ENCODE data around the gene DSN1. TPM values are rescaled to one million over a fixed set of nuclear protein-coding genes. Genes with fewer than 3 reads are reported as not detected.

DSN1 gene
- total RNA-seq, 1 donor from 2014 or later, result 24.0 TPM

DNA sequence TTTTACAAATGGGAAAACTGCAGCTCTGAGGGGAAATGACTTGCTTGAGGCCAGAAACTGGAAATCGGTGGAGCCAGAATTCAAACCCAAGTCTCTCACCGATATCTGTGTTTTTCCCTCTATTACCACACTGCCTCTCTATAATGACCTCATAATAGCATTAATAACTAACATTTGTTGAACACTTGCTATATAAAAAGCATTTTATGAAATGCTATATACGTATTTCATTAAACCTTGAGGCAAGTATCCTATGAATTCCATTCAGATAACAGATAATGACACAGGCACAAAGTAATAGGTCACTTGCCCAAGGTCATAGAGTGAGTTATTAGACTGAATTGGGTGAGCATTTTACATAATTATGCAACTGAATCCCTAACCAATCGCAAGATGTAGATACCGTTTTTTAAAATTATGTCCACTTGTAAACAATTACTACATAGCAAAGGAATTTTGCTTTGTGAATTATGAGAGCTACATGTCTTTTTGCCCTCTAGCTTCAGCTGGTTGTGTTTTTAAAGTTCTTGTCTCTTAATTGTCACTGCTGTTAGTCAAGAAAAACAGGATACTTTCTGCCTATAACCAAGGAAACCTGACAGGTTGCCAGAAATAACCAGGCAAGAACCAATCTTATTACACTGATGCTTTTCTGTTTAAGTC lies 4.7 kb downstream of the DSN1 start:
- no peak overlapping the region for H3K27ac Mint-ChIP-seq
- H3K27me3 Mint-ChIP-seq (ENCODE audit: low read depth), result no peaks in the 10 kb centered on the region
- intact Hi-C loops (cut with micrococcal nuclease), result no loop called here

DNA sequence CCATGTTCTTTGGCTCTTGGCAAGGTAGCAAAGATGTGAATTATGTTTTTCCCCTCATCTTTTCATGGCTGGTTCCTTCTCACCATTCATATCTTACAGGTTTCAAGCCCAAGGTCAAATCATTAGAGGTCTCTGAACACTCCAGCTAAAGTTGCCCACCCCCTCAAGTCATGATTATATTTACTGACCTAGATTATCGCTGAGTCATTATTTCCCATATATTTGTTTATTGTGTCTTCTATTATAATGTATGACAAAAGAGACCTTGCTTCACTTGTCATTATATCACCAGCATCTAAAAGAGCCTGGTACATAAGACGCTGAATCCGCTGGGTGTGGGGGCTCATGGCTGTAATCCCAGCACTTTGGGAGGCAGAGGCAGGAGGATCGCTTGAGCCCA lies 12.4 kb downstream of the DSN1 start:
- Mint-ChIP-seq H3K4me3 (ENCODE audit: low read depth) (no peak overlapping the region), H3K27ac (no peak overlapping the region)

More for the DNA sequence above, 4.7 kb downstream of the DSN1 start:
- Mint-ChIP-seq H3K4me1 (ENCODE audit: low read depth) (peaks cover 26% of the 10 kb centered on the region), H3K4me3 (ENCODE audit: low read depth) (no peak overlapping the region), H3K36me3 (ENCODE audit: low read depth) (peaks cover 28% of the 10 kb centered on the region), H3K9me3 (no peaks in the 10 kb centered on the region)
- no peak for DNase-seq (ENCODE audit: low spot score)

GRCh38 chr20:36760647-36761046 lies 12.9 kb downstream of the DSN1 start:
- no peak for DNase-seq (ENCODE audit: low spot score)
- intact Hi-C loops (cut with micrococcal nuclease), result no loop called here
- Mint-ChIP-seq H3K4me1 (ENCODE audit: low read depth) (peaks cover 9% of the 10 kb centered on the region), H3K27me3 (ENCODE audit: low read depth) (no peaks in the 10 kb centered on the region), H3K27ac (no peak overlapping the region), H3K4me3 (ENCODE audit: low read depth) (no peak overlapping the region), H3K9me3 (no peaks in the 10 kb centered on the region), H3K36me3 (ENCODE audit: low read depth) (peaks cover 43% of the 10 kb centered on the region)

More for the DNA sequence above, 12.4 kb downstream of the DSN1 start:
- H3K27me3 Mint-ChIP-seq (ENCODE audit: low read depth), result no peaks in the 10 kb centered on the region
- peaks cover 40% of the 10 kb centered on the region for H3K36me3 Mint-ChIP-seq (ENCODE audit: low read depth)
- intact Hi-C loops (cut with micrococcal nuclease), result no loop called here
- no peak for DNase-seq (ENCODE audit: low spot score)
- H3K4me1 Mint-ChIP-seq (ENCODE audit: low read depth), result peaks cover 9% of the 10 kb centered on the region
- no peaks in the 10 kb centered on the region for H3K9me3 Mint-ChIP-seq

DNA sequence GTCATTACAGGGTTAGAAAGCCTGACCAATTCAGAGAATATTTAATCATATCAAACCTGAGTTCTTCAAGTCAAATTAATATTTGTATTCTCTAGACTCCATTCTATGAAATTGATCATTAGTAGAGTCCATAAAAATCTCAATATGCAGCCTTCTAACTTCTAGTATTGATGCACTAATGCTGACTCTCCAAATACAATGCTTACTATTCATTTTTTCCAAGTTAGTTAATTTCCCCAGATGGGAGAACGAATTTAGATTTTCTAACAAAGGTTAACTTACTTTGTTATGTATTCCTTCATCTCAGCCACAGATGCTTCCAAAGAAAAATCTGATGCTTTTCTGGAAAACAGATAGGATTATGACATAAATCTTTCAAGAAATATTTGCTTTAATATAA lies 15.3 kb downstream of the DSN1 start:
- Mint-ChIP-seq H3K4me3 (ENCODE audit: low read depth) (no peak overlapping the region), H3K36me3 (ENCODE audit: low read depth) (peaks cover 51% of the 10 kb centered on the region), H3K27ac (no peak overlapping the region), H3K9me3 (no peaks in the 10 kb centered on the region), H3K27me3 (ENCODE audit: low read depth) (no peaks in the 10 kb centered on the region), H3K4me1 (ENCODE audit: low read depth) (peaks cover 13% of the 10 kb centered on the region)
- intact Hi-C loops (cut with micrococcal nuclease), result loop anchor here (10.0 kb wide), 1 partner anchor 113 kb away; the partner anchor contains the start of gene SLA2
- no peak for DNase-seq (ENCODE audit: low spot score)

- Mint-ChIP-seq H3K4me3 (ENCODE audit: low read depth) (no peak overlapping the region), H3K4me1 (ENCODE audit: low read depth) (peaks cover 13% of the 10 kb centered on the region), H3K9me3 (no peaks in the 10 kb centered on the region), H3K27ac (no peak overlapping the region), H3K36me3 (ENCODE audit: low read depth) (peaks cover 68% of the 10 kb centered on the region), H3K27me3 (ENCODE audit: low read depth) (no peaks in the 10 kb centered on the region)
- intact Hi-C loops (cut with micrococcal nuclease), result loop anchor here (10.0 kb wide), 1 partner anchor 112 kb away; the partner anchor contains the start of gene SLA2
- no peak for DNase-seq (ENCODE audit: low spot score)
Observed at GRCh38 chr20:36756496-36756895, 17.1 kb downstream of the DSN1 start.

DNA sequence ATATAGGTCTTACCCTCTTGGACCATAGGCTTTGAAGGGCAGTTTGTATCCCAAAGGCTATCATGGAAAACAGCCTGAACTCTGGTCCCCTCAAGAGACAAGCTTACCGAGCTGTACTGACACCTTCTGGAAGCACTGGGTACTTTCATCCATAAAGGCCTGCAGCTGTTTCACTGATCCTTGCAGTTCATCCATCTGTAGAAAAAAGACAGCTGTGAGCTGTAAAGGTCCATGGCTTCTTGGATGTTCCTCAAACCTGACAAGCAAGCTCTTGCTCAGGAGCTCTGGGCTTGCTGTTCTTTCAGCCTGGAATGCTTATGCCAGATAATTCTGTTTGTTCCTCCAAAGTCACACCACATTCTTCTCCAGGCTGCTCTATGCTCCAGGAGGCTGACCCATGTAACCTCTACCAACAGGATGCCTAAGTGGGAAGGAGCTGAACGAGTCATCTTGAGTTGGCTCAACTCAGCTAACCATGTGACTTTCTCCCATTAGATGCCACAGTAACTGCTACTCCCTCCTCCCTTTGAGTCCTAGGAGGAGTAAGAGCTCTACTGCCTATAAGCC lies 18.8 kb downstream of the DSN1 start:
- intact Hi-C loops (cut with micrococcal nuclease), result loop anchor here (10.0 kb wide), 1 partner anchor 110 kb away; the partner anchor contains the start of gene SLA2
- Mint-ChIP-seq H3K36me3 (ENCODE audit: low read depth) (peaks cover 64% of the 10 kb centered on the region), H3K27ac (no peak overlapping the region), H3K4me1 (ENCODE audit: low read depth) (peaks cover 10% of the 10 kb centered on the region), H3K9me3 (no peaks in the 10 kb centered on the region), H3K27me3 (ENCODE audit: low read depth) (no peaks in the 10 kb centered on the region), H3K4me3 (ENCODE audit: low read depth) (no peak overlapping the region)
- peak; percentile 31 for DNase-seq (ENCODE audit: low spot score)

DNA sequence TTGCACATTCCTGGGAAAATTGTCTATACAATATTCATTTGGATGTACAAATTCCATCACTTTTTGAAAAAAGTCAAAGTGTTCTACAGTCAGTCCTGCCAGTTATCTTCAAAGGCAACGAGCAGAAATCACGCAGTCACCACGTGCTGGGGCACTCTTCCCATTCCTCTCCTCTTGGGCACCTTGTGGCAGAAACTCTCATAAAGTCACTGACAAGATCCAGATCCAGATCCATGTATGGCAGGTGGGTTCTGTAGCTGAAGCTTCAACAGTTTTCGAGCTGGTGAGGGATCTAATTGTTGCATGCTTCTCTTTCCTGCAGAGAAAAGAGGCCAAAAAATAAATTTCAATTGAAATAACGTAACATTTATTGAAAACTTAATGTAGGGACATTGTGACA lies 21.0 kb downstream of the DSN1 start:
- no peak for DNase-seq (ENCODE audit: low spot score)
- Mint-ChIP-seq H3K27me3 (ENCODE audit: low read depth) (no peaks in the 10 kb centered on the region), H3K9me3 (no peaks in the 10 kb centered on the region), H3K4me3 (ENCODE audit: low read depth) (no peak overlapping the region), H3K27ac (no peak overlapping the region), H3K36me3 (ENCODE audit: low read depth) (peaks cover 56% of the 10 kb centered on the region), H3K4me1 (ENCODE audit: low read depth) (peaks cover 6% of the 10 kb centered on the region)
- intact Hi-C loops (cut with micrococcal nuclease), result loop anchor here (10.0 kb wide), 1 partner anchor 108 kb away; the partner anchor contains the start of gene SLA2

GRCh38 chr20:36745927-36746659 lies 27.5 kb downstream of the DSN1 start, which contains the start of gene NDRG3:
NDRG3 (minus strand) TSS chr20:36746090; CDS start chr20:36721735, 24,355 bp downstream.
- H3K27ac Mint-ChIP-seq, result peak within 1 kb of the TSS; percentile 72
- peak within 1 kb of the TSS; percentile 85 for H3K4me3 Mint-ChIP-seq (ENCODE audit: low read depth)
- H3K27me3 Mint-ChIP-seq (ENCODE audit: low read depth), result no peaks in the 10 kb centered on the region
- intact Hi-C loops (cut with micrococcal nuclease), result loop anchor here (2.0 kb wide), 1 partner anchor 27 kb away; the partner anchor contains the start of gene DSN1
- H3K36me3 Mint-ChIP-seq (ENCODE audit: low read depth), result peaks cover 5% of the 10 kb centered on the region
- DNase-seq (ENCODE audit: low spot score), result peak; percentile 90
- H3K4me1 Mint-ChIP-seq (ENCODE audit: low read depth), result peaks cover 24% of the 10 kb centered on the region
- no peaks in the 10 kb centered on the region for H3K9me3 Mint-ChIP-seq

GRCh38 chr20:36745234-36745926 lies 28.2 kb downstream of the DSN1 start:
- H3K9me3 Mint-ChIP-seq, result no peaks in the 10 kb centered on the region
- H3K27me3 Mint-ChIP-seq (ENCODE audit: low read depth), result no peaks in the 10 kb centered on the region
- H3K4me3 Mint-ChIP-seq (ENCODE audit: low read depth), result peak overlapping the region; percentile 85
- peaks cover 26% of the 10 kb centered on the region for H3K4me1 Mint-ChIP-seq (ENCODE audit: low read depth)
- H3K36me3 Mint-ChIP-seq (ENCODE audit: low read depth), result no peaks in the 10 kb centered on the region
- no peak for DNase-seq (ENCODE audit: low spot score)
- intact Hi-C loops (cut with micrococcal nuclease), result no loop called here
- H3K27ac Mint-ChIP-seq, result peak overlapping the region; percentile 43

GRCh38 chr20:36744764-36745191 lies 28.8 kb downstream of the DSN1 start:
- peaks cover 26% of the 10 kb centered on the region for H3K4me1 Mint-ChIP-seq (ENCODE audit: low read depth)
- no peaks in the 10 kb centered on the region for H3K27me3 Mint-ChIP-seq (ENCODE audit: low read depth)
- H3K36me3 Mint-ChIP-seq (ENCODE audit: low read depth), result no peaks in the 10 kb centered on the region
- H3K27ac Mint-ChIP-seq, result no peak overlapping the region
- peak overlapping the region; percentile 85 for H3K4me3 Mint-ChIP-seq (ENCODE audit: low read depth)
- intact Hi-C loops (cut with micrococcal nuclease), result no loop called here
- DNase-seq (ENCODE audit: low spot score), result no peak
- H3K9me3 Mint-ChIP-seq, result no peaks in the 10 kb centered on the region

- H3K27ac Mint-ChIP-seq, result no peak overlapping the region
- peaks cover 26% of the 10 kb centered on the region for H3K4me1 Mint-ChIP-seq (ENCODE audit: low read depth)
- intact Hi-C loops (cut with micrococcal nuclease), result no loop called here
- H3K36me3 Mint-ChIP-seq (ENCODE audit: low read depth), result no peaks in the 10 kb centered on the region
- no peaks in the 10 kb centered on the region for H3K27me3 Mint-ChIP-seq (ENCODE audit: low read depth)
- H3K4me3 Mint-ChIP-seq (ENCODE audit: low read depth), result peak overlapping the region; percentile 71
- no peak for DNase-seq (ENCODE audit: low spot score)
- H3K9me3 Mint-ChIP-seq, result no peaks in the 10 kb centered on the region
Observed at GRCh38 chr20:36744243-36744642, 29.3 kb downstream of the DSN1 start.

DNA sequence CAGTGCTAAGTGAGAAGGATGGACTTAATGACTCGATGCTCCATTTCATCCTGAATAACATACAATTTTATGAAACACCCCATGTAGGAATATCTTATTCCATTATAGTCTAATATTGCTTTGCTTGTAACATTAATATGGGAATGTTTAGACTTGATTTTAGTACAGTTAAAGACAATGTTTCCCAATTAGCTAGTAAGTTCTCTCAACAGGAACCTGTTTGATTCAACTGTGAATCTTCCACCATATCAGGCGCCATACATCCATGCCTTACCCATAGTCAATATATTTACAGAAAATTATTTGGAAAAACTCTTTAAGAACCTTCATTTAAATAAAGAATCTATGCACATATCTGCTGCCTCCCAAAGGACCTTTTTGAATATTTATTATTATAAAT lies 31.0 kb downstream of the DSN1 start:
- intact Hi-C loops (cut with micrococcal nuclease), result no loop called here
- no peaks in the 10 kb centered on the region for H3K36me3 Mint-ChIP-seq (ENCODE audit: low read depth)
- H3K27me3 Mint-ChIP-seq (ENCODE audit: low read depth), result no peaks in the 10 kb centered on the region
- no peak overlapping the region for H3K27ac Mint-ChIP-seq
- peaks cover 26% of the 10 kb centered on the region for H3K4me1 Mint-ChIP-seq (ENCODE audit: low read depth)
- H3K9me3 Mint-ChIP-seq, result no peaks in the 10 kb centered on the region
- no peak for DNase-seq (ENCODE audit: low spot score)
- no peak overlapping the region for H3K4me3 Mint-ChIP-seq (ENCODE audit: low read depth)

Data from activated T-helper 2 cell treated with anti-CD3 and anti-CD28 coated beads, Interferon-gamma antibody, Interleukin-2, Interleukin-4, amounts not matched to agents 10 μg/mL and 5 μg/mL and 100 μg/mL, durations not matched to agents 14 hours and 24 hours and 36 hours (primary cell).